Cardiac muscle cell (in vitro differentiated cells and primary cell): ENCODE measurements around the gene SF1. TPM values are rescaled to one million over a fixed set of nuclear protein-coding genes. Genes with fewer than 3 reads are reported as not detected.

Source experiments
- DNase-seq, 2 donors: peaks; one replicate each; pipeline versions ENCODE4 v3.0.0 to v3.0.0-alpha.2; 2010 to 2017; ENCODE audit warnings: low read depth in 1 of 2, low spot score in 1 of 2
- H3K27ac ChIP-seq: fragments of 200-600 bp; sonication (generic); 2 replicates; pipeline ENCODE4 v1.5.1; 2016
- H3K27me3 ChIP-seq: fragments of 200-600 bp; sonication (generic); 2 replicates; pipeline ENCODE4 v1.6.0; 2016; ENCODE audit warnings: control low read depth
- H3K36me3 ChIP-seq: fragments of 200-600 bp; sonication (generic); 2 replicates; pipeline ENCODE4 v1.5.1; 2016; ENCODE audit warnings: control low read depth
- H3K4me1 ChIP-seq: fragments of 200-600 bp; sonication (generic); 2 replicates; pipeline ENCODE4 v1.8.1; 2017; ENCODE audit warnings: low read depth, mild to moderate bottlenecking, mixed run types
- H3K4me3 ChIP-seq: fragments of 200-600 bp; sonication (generic); 2 replicates; pipeline ENCODE4 v1.5.1; 2016; ENCODE audit warnings: mild to moderate bottlenecking
- H3K9me3 ChIP-seq: fragments of 200-600 bp; sonication (generic); 2 replicates; pipeline ENCODE4 v1.5.1; 2017; ENCODE audit warnings: low read depth, mild to moderate bottlenecking, control low read depth
- CTCF ChIP-seq: IDR thresholded peaks from 2 replicates; pipeline ENCODE4 v1.5.1; 2012; ENCODE audit warnings: low read depth, mild to moderate bottlenecking, low read length
- polyA plus RNA-seq: library from polyadenylated mRNA; unstranded; fragments of >200 nt; fragmentation: Nextera tagmentation; extraction: Ambion mirVana; gene quantifications from 2 replicates; pipeline ENCODE4 v1.2.1, GENCODE V29; 2016
- total RNA-seq: library from RNA; depleted of rRNA; stranded (reverse); fragments of >200 nt; gene quantifications from 2 replicates; pipeline ENCODE4 v1.2.3, GENCODE V29; 2016

The SF1 gene
- total and polyA plus RNA-seq, 2 experiments from 2014 or later = 143 to 360 TPM

- peaks cover 55% of the 10 kb centered on the region for H3K27me3 ChIP-seq
- no peak for TF ChIP-seq CTCF
- no peak for DNase-seq
- peaks cover 3% of the 10 kb centered on the region for H3K4me1 ChIP-seq
- no peak overlapping the region for H3K4me3 ChIP-seq
- H3K27ac ChIP-seq = no peak overlapping the region
- H3K36me3 ChIP-seq = no peaks in the 10 kb centered on the region
- no peaks in the 10 kb centered on the region for H3K9me3 ChIP-seq
Observed at GRCh38 chr11:64722141-64723065, 55.9 kb downstream of the SF1 start.

GRCh38 chr11:64721359-64721699, 57.0 kb downstream of the SF1 start:
- no peaks in the 10 kb centered on the region for H3K9me3 ChIP-seq
- no peak overlapping the region for H3K27ac ChIP-seq
- peaks cover 3% of the 10 kb centered on the region for H3K4me1 ChIP-seq
- DNase-seq = no peak
- H3K36me3 ChIP-seq = no peaks in the 10 kb centered on the region
- no peak overlapping the region for H3K4me3 ChIP-seq
- TF ChIP-seq CTCF = no peak
- H3K27me3 ChIP-seq = peaks cover 66% of the 10 kb centered on the region

- peaks cover 71% of the 10 kb centered on the region for H3K27me3 ChIP-seq
- DNase-seq = no peak
- peaks cover 3% of the 10 kb centered on the region for H3K4me1 ChIP-seq
- H3K36me3 ChIP-seq = no peaks in the 10 kb centered on the region
- H3K4me3 ChIP-seq = no peak overlapping the region
- no peak for TF ChIP-seq CTCF
- no peaks in the 10 kb centered on the region for H3K9me3 ChIP-seq
- no peak overlapping the region for H3K27ac ChIP-seq
Observed at GRCh38 chr11:64720640-64721358, 57.5 kb downstream of the SF1 start.

GRCh38 chr11:64720167-64720566, 58.2 kb downstream of the SF1 start:
- no peak for TF ChIP-seq CTCF
- Histone ChIP-seq H3K4me3 (no peak overlapping the region), H3K36me3 (no peaks in the 10 kb centered on the region), H3K4me1 (no peaks in the 10 kb centered on the region), H3K9me3 (no peaks in the 10 kb centered on the region), H3K27me3 (peaks cover 77% of the 10 kb centered on the region), H3K27ac (no peak overlapping the region)
- no peak for DNase-seq

- Histone ChIP-seq H3K4me3 (no peak overlapping the region), H3K4me1 (no peaks in the 10 kb centered on the region), H3K9me3 (no peaks in the 10 kb centered on the region), H3K27ac (no peak overlapping the region), H3K27me3 (peaks cover 85% of the 10 kb centered on the region), H3K36me3 (no peaks in the 10 kb centered on the region)
- no peak for TF ChIP-seq CTCF
- no peak for DNase-seq
Observed at GRCh38 chr11:64719406-64719805, 58.9 kb downstream of the SF1 start.
